ENCODE data around the gene CDK8.
A peak's percentile ranks its signal among the peaks of the same experiment; 100 is the strongest.
"Not testable (repeated sequence)": the region's sequence is repeated elsewhere in the genome, so short reads cannot be mapped to it uniquely, and the experiment has no call there.

The CDK8 gene

GRCh38 chr13:26253787-26254582 is at the start of gene CDK8:
Gene CDK8, plus strand, starts transcription at chr13:26254129. Its CDS starts 513 bp downstream, at chr13:26254642.
- FAIRE-seq = peak; percentile 80

- FAIRE-seq = no peak
Observed at GRCh38 chr13:26208287-26208686, 45.6 kb upstream of the CDK8 start.

GRCh38 chr13:26213345-26213744 is 40.6 kb upstream of the CDK8 start:
- FAIRE-seq = no peak

- FAIRE-seq = no peak
Observed at GRCh38 chr13:26213982-26214381, 39.9 kb upstream of the CDK8 start.

GRCh38 chr13:26216042-26216441 is 37.9 kb upstream of the CDK8 start:
- FAIRE-seq = no peak

- FAIRE-seq = no peak
Observed at GRCh38 chr13:26219726-26220125, 34.2 kb upstream of the CDK8 start.

- FAIRE-seq = no peak
Observed at GRCh38 chr13:26220575-26220974, 33.4 kb upstream of the CDK8 start.

GRCh38 chr13:26221399-26221720 is 32.6 kb upstream of the CDK8 start:
- no peak for FAIRE-seq

- FAIRE-seq = peak; percentile 95
Observed at GRCh38 chr13:26221721-26222519, 32.0 kb upstream of the CDK8 start, which contains the start of gene RNF6. Gene RNF6, minus strand, starts transcription at chr13:26222314. Its CDS starts 2,665 bp downstream, at chr13:26219649.

- no peak for FAIRE-seq
Observed at GRCh38 chr13:26222520-26223046, 31.3 kb upstream of the CDK8 start.

GRCh38 chr13:26225896-26226617 is 27.9 kb upstream of the CDK8 start:
- no peak for FAIRE-seq

GRCh38 chr13:26227166-26227971 is 26.6 kb upstream of the CDK8 start:
- FAIRE-seq = no peak

GRCh38 chr13:26228096-26228495 is 25.8 kb upstream of the CDK8 start:
- no peak for FAIRE-seq

- FAIRE-seq = no peak
Observed at GRCh38 chr13:26229080-26229615, 24.8 kb upstream of the CDK8 start.

- no peak for FAIRE-seq
Observed at GRCh38 chr13:26230703-26231102, 23.2 kb upstream of the CDK8 start.

GRCh38 chr13:26236296-26236695 is 17.6 kb upstream of the CDK8 start:
- no peak for FAIRE-seq

GRCh38 chr13:26246154-26246553 is 7.8 kb upstream of the CDK8 start:
- FAIRE-seq = no peak

- FAIRE-seq = no peak
Observed at GRCh38 chr13:26247011-26247410, 6.9 kb upstream of the CDK8 start.

GRCh38 chr13:26247608-26248007 is 6.3 kb upstream of the CDK8 start:
- no peak for FAIRE-seq

- no peak for FAIRE-seq
Observed at GRCh38 chr13:26249551-26249950, 4.4 kb upstream of the CDK8 start.

GRCh38 chr13:26252006-26252405 is 1.9 kb upstream of the CDK8 start:
- not testable (repeated sequence) for FAIRE-seq

GRCh38 chr13:26253262-26253786 is 605 bp upstream of the CDK8 start:
- no peak for FAIRE-seq
